HEK293 (cell line): Measurements from ENCODE around the gene SIGLEC1.

ENCODE experiments used
- CTCF ChIA-PET: fragments of 350-600 bp; formaldehyde crosslinking; extraction: SDS; loops from one replicate; lab custom pipeline; 2021; ENCODE audit warnings: antibody characterized with exemption; lab: Yijun Ruan, JAX
- POLR2A ChIA-PET: fragments of 300-600 bp; formaldehyde crosslinking; extraction: SDS; loops from one replicate; lab custom pipeline; 2020; ENCODE audit warnings: antibody characterized with exemption, inconsistent platforms; lab: Yijun Ruan, JAX
- H3K27ac ChIP-seq: fragments of 200-500 bp; sonication (Bioruptor generic); 2 replicates; pipeline ENCODE4 v1.5.1; 2014; ENCODE audit warnings: low read depth, low read length, control low read depth, inconsistent platforms; ENCODE audit errors: extremely low read depth
- H3K36me3 ChIP-seq, 2 experiments: fragments of 200-500 bp in 1 of 2; sonication (Bioruptor generic) in 1 of 2; 1 replicate in 1 of 2; 2 replicates in 1 of 2; pipeline ENCODE4 v1.5.1; 2014 to 2017; ENCODE audit warnings: inconsistent platforms in 2 of 2, low read length in 2 of 2; ENCODE audit not compliant: control insufficient read depth in 2 of 2, insufficient read depth in 1 of 2
- H3K4me1 ChIP-seq: fragments of 200-500 bp; sonication (Bioruptor generic); 2 replicates; pipeline ENCODE4 v1.5.1; 2014; ENCODE audit warnings: mild to moderate bottlenecking, low read length, inconsistent platforms; ENCODE audit not compliant: control insufficient read depth, insufficient read depth
- H3K4me3 ChIP-seq: 2 replicates; pipeline ENCODE4 v1.5.1; 2011; ENCODE audit warnings: low read depth, mild to moderate bottlenecking, control low read depth, low read length, moderate library complexity
- H3K9me3 ChIP-seq: fragments of 200-500 bp; sonication (Bioruptor generic); 2 replicates; pipeline ENCODE4 v1.5.1; 2014; ENCODE audit warnings: low read depth, low read length, inconsistent platforms; ENCODE audit not compliant: control insufficient read depth, insufficient read depth
- BCL11B ChIP-seq: fragments of 450-650 bp; formaldehyde crosslinking; IDR thresholded peaks from 2 replicates; pipeline ENCODE4 v1.5.1; 2016; ENCODE audit warnings: low read depth, missing biosample characterization, missing genetic modification characterization
- INSM2 ChIP-seq: fragments of 450-650 bp; formaldehyde crosslinking; IDR thresholded peaks from 2 replicates; pipeline ENCODE4 v1.5.1; 2016; ENCODE audit warnings: missing biosample characterization, missing genetic modification characterization
- PRDM1 ChIP-seq: fragments of 450-650 bp; formaldehyde crosslinking; IDR thresholded peaks from 2 replicates; pipeline ENCODE4; 2016; ENCODE audit warnings: missing biosample characterization, missing genetic modification characterization
- SP2 ChIP-seq: fragments of 450-650 bp; formaldehyde crosslinking; IDR thresholded peaks from 2 replicates; pipeline ENCODE4 v1.5.1; 2016; ENCODE audit warnings: missing biosample characterization, missing genetic modification characterization
- SP7 ChIP-seq: fragments of 450-650 bp; formaldehyde crosslinking; IDR thresholded peaks from 2 replicates; pipeline ENCODE4 v1.5.1; 2016; ENCODE audit warnings: missing biosample characterization, missing genetic modification characterization
- TSHZ1 ChIP-seq: fragments of 450-650 bp; formaldehyde crosslinking; IDR thresholded peaks from 2 replicates; pipeline ENCODE4 v1.5.1; 2016; ENCODE audit warnings: missing biosample characterization, missing genetic modification characterization, borderline replicate concordance
- WT1 ChIP-seq: fragments of 450-650 bp; formaldehyde crosslinking; IDR thresholded peaks from 2 replicates; pipeline ENCODE4 v1.5.1; 2016; ENCODE audit warnings: missing biosample characterization, missing genetic modification characterization
- YY1 ChIP-seq: fragments of 450-650 bp; formaldehyde crosslinking; IDR thresholded peaks from 2 replicates; pipeline ENCODE4 v1.5.1; 2018; ENCODE audit warnings: missing biosample characterization, missing genetic modification characterization
- ZFHX2 ChIP-seq: fragments of 450-650 bp; formaldehyde crosslinking; conservative IDR thresholded peaks from 2 replicates; pipeline ENCODE4 v1.5.1; 2016; ENCODE audit warnings: missing biosample characterization, missing genetic modification characterization
- ZFP69B ChIP-seq: fragments of 450-650 bp; formaldehyde crosslinking; IDR thresholded peaks from 2 replicates; pipeline ENCODE4 v1.5.1; 2016; ENCODE audit warnings: missing biosample characterization, missing genetic modification characterization
- ZNF114 ChIP-seq: fragments of 450-650 bp; formaldehyde crosslinking; IDR thresholded peaks from 2 replicates; pipeline ENCODE4 v1.5.0; 2017; ENCODE audit warnings: missing biosample characterization, missing genetic modification characterization
- ZNF138 ChIP-seq: fragments of 450-650 bp; formaldehyde crosslinking; IDR thresholded peaks from 2 replicates; pipeline ENCODE4 v1.5.1; 2016; ENCODE audit warnings: missing biosample characterization, missing genetic modification characterization, borderline replicate concordance
- ZNF140 ChIP-seq: fragments of 450-650 bp; formaldehyde crosslinking; IDR thresholded peaks from 2 replicates; pipeline ENCODE4 v1.5.1; 2016; ENCODE audit warnings: missing biosample characterization, missing genetic modification characterization
- ZNF184 ChIP-seq: fragments of 450-650 bp; IDR thresholded peaks from 2 replicates; pipeline ENCODE4 v1.5.1; 2018; ENCODE audit warnings: missing biosample characterization, mild to moderate bottlenecking, missing genetic modification characterization
- ZNF311 ChIP-seq: fragments of 450-650 bp; formaldehyde crosslinking; IDR thresholded peaks from 2 replicates; pipeline ENCODE4 v1.5.1; 2017; ENCODE audit warnings: missing biosample characterization, missing genetic modification characterization, borderline replicate concordance
- ZNF398 ChIP-seq: fragments of 450-650 bp; formaldehyde crosslinking; IDR thresholded peaks from 2 replicates; pipeline ENCODE4 v1.5.1; 2017; ENCODE audit warnings: missing biosample characterization, missing genetic modification characterization
- ZNF561 ChIP-seq: fragments of 450-650 bp; IDR thresholded peaks from 2 replicates; pipeline ENCODE4 v1.5.1; 2018; ENCODE audit warnings: missing biosample characterization, missing genetic modification characterization, borderline replicate concordance
- ZNF645 ChIP-seq: fragments of 450-650 bp; formaldehyde crosslinking; IDR thresholded peaks from 2 replicates; pipeline ENCODE4; 2016; ENCODE audit warnings: missing biosample characterization, missing genetic modification characterization
- ZNF677 ChIP-seq: fragments of 450-650 bp; IDR thresholded peaks from 2 replicates; pipeline ENCODE4 v1.5.0; 2018; ENCODE audit warnings: missing biosample characterization, mild to moderate bottlenecking, missing genetic modification characterization, moderate library complexity
- ZNF692 ChIP-seq: fragments of 450-650 bp; formaldehyde crosslinking; IDR thresholded peaks from 2 replicates; pipeline ENCODE4 v1.5.1; 2016; ENCODE audit warnings: missing biosample characterization, missing genetic modification characterization
- ZNF837 ChIP-seq: fragments of 450-650 bp; formaldehyde crosslinking; IDR thresholded peaks from 2 replicates; pipeline ENCODE4 v1.5.1; 2016; ENCODE audit warnings: missing biosample characterization, missing genetic modification characterization
- ZSCAN18 ChIP-seq: fragments of 450-650 bp; formaldehyde crosslinking; IDR thresholded peaks from 2 replicates; pipeline ENCODE4 v1.5.1; 2016; ENCODE audit warnings: missing biosample characterization, missing genetic modification characterization
- ZSCAN30 ChIP-seq: fragments of 450-650 bp; IDR thresholded peaks from 2 replicates; pipeline ENCODE4 v1.5.1; 2018; ENCODE audit warnings: missing biosample characterization, mild to moderate bottlenecking, missing genetic modification characterization, moderate library complexity

The SIGLEC1 gene

GRCh38 chr20:3681931-3682781, 30.2 kb downstream of the SIGLEC1 start, which contains the start of gene ADAM33:
Gene ADAM33, minus strand, starts transcription at chr20:3682010. Its CDS starts 6 bp downstream, at chr20:3682004.
- Histone ChIP-seq H3K9me3 (no peaks in the 10 kb centered on the region), H3K27ac (no peak within 1 kb of the TSS), H3K4me3 (no peak within 1 kb of the TSS), H3K36me3 (no peaks in the 10 kb centered on the region), H3K4me1 (no peaks in the 10 kb centered on the region; the same call in 1 of the 2 replicates)
- TF ChIP-seq ZNF398 (no peak), ZNF114 (tag by site-specific recombination) (no peak), BCL11B (no peak), ZSCAN30 (tag by site-specific recombination) (no peak), ZNF837 (no peak), WT1 (tag by site-specific recombination) (no peak), ZNF645 (no peak), ZFHX2 (no peak), SP2 (no peak), ZFP69B (no peak), YY1 (tag by site-specific recombination) (no peak)
- ChIA-PET CTCF (interaction anchor here (0.6 to 2.8 kb wide), 4 partner anchors 14 to 97 kb away, joined by 3 to 21 read pairs (median 3); no protein-coding TSS in a partner anchor), POLR2A (no interaction called here)

GRCh38 chr20:3681352-3681930, 31.0 kb downstream of the SIGLEC1 start:
- ChIA-PET CTCF (interaction anchor here (0.6 to 2.8 kb wide), 3 partner anchors 15 to 98 kb away, joined by 3 to 21 read pairs (median 3); no protein-coding TSS in a partner anchor), POLR2A (no interaction called here)
- Histone ChIP-seq H3K27ac (no peak overlapping the region), H3K4me3 (no peak overlapping the region), H3K36me3 (no peaks in the 10 kb centered on the region), H3K4me1 (no peaks in the 10 kb centered on the region), H3K9me3 (no peaks in the 10 kb centered on the region)
- TF ChIP-seq TSHZ1, result no peak
- no peak for TF ChIP-seq PRDM1
- no peak for TF ChIP-seq ZNF677 (tag by site-specific recombination)
- TF ChIP-seq ZNF140 (tag by site-specific recombination), result no peak
- TF ChIP-seq ZNF184 (tag by site-specific recombination), result no peak
- no peak for TF ChIP-seq ZSCAN18 (tag by site-specific recombination)
- no peak for TF ChIP-seq ZNF692 (tag by site-specific recombination)
- TF ChIP-seq ZNF114 (tag by site-specific recombination), result no peak
- no peak for TF ChIP-seq ZNF561
- no peak for TF ChIP-seq ZNF138 (tag by site-specific recombination)
- no peak for TF ChIP-seq SP7 (tag by site-specific recombination)
- no peak for TF ChIP-seq INSM2 (tag by site-specific recombination)
- no peak for TF ChIP-seq ZNF311 (tag by site-specific recombination)
